GM21576 (cell line): ENCODE results near the gene POU2AF3.

Experiments used
- ATAC-seq: cut with Tn5 transposase; IDR thresholded peaks from one replicate; pipeline ENCODE4 v1.9.1; 2021; ENCODE audit warnings: mild to moderate bottlenecking, moderate library complexity; ENCODE audit not compliant: unreplicated experiment

The POU2AF3 gene

GRCh38 chr11:111352231-111352746, 53.9 kb downstream of the POU2AF3 start:
- ATAC-seq: no peak

GRCh38 chr11:111352935-111353710, 54.8 kb downstream of the POU2AF3 start:
- ATAC-seq: no peak

GRCh38 chr11:111353776-111354600, 55.6 kb downstream of the POU2AF3 start:
- no peak for ATAC-seq

- ATAC-seq: no peak
Measured at GRCh38 chr11:111354601-111354891, 56.2 kb downstream of the POU2AF3 start.

GRCh38 chr11:111355101-111355500, 56.8 kb downstream of the POU2AF3 start:
- ATAC-seq: no peak

- ATAC-seq: no peak
Measured at GRCh38 chr11:111355956-111356659, 57.8 kb downstream of the POU2AF3 start.

- ATAC-seq: no peak
Measured at GRCh38 chr11:111356660-111357048, 58.3 kb downstream of the POU2AF3 start.

- no peak for ATAC-seq
Measured at GRCh38 chr11:111357150-111358037, 59.0 kb downstream of the POU2AF3 start.
